HepG2 (cell line): ENCODE measurements around the gene KCND3. TPM values are rescaled to one million over a fixed set of nuclear protein-coding genes. Genes with fewer than 3 reads are reported as not detected.

Experiments
- ATF3 ChIP-seq: sonication (generic); formaldehyde crosslinking; IDR thresholded peaks from 2 replicates; pipeline ENCODE4 v1.4.0; 2020; ENCODE audit warnings: missing genetic modification reagents
- DMAP1 ChIP-seq: IDR thresholded peaks from 2 replicates; pipeline ENCODE4 v1.6.1; 2016
- JUNB ChIP-seq: sonication (generic); formaldehyde crosslinking; IDR thresholded peaks from 2 replicates; pipeline ENCODE4 v1.8.0; 2022; ENCODE audit warnings: missing genetic modification reagents, mild to moderate bottlenecking, borderline replicate concordance
- KAT7 ChIP-seq: IDR thresholded peaks from 2 replicates; pipeline ENCODE4 v1.6.1; 2018; ENCODE audit warnings: borderline replicate concordance, missing compliant biosample characterization
- RFXANK ChIP-seq: IDR thresholded peaks from 2 replicates; pipeline ENCODE4 v1.6.1; 2016
- SMAD3 ChIP-seq: sonication (generic); formaldehyde crosslinking; IDR thresholded peaks from 2 replicates; pipeline ENCODE4 v1.4.0; 2020; ENCODE audit warnings: missing genetic modification reagents
- SP4 ChIP-seq: sonication (generic); formaldehyde crosslinking; IDR thresholded peaks from 2 replicates; pipeline ENCODE4 v1.8.1; 2023; ENCODE audit warnings: mild to moderate bottlenecking, missing genetic modification reagents
- TARDBP ChIP-seq: sonication (generic); formaldehyde crosslinking; IDR thresholded peaks from 2 replicates; pipeline ENCODE4 v1.8.0; 2022; ENCODE audit warnings: mild to moderate bottlenecking, missing genetic modification reagents
- TBX3 ChIP-seq: fragments of 450-650 bp; IDR thresholded peaks from 2 replicates; pipeline ENCODE4 v1.6.1; 2017; ENCODE audit warnings: antibody characterized with exemption, mild to moderate bottlenecking, inconsistent platforms, borderline replicate concordance
- THAP7 ChIP-seq: sonication (generic); formaldehyde crosslinking; IDR thresholded peaks from 2 replicates; pipeline ENCODE4 v1.8.1; 2023; ENCODE audit warnings: mild to moderate bottlenecking, missing genetic modification reagents
- YEATS2 ChIP-seq: sonication (generic); formaldehyde crosslinking; IDR thresholded peaks from 2 replicates; pipeline ENCODE4 v1.4.0; 2020; ENCODE audit warnings: missing genetic modification reagents, borderline replicate concordance
- ZBTB39 ChIP-seq: sonication (generic); formaldehyde crosslinking; IDR thresholded peaks from 2 replicates; pipeline ENCODE4 v1.5.0; 2020; ENCODE audit warnings: missing genetic modification reagents
- ZFY ChIP-seq: sonication (generic); formaldehyde crosslinking; IDR thresholded peaks from 2 replicates; pipeline ENCODE4 v1.4.0; 2020; ENCODE audit warnings: missing genetic modification reagents
- ZNF180 ChIP-seq: sonication (generic); formaldehyde crosslinking; IDR thresholded peaks from 2 replicates; pipeline ENCODE4 v1.4.0; 2020; ENCODE audit warnings: low read depth, missing genetic modification reagents, borderline replicate concordance
- ZNF383 ChIP-seq: sonication (generic); formaldehyde crosslinking; IDR thresholded peaks from 2 replicates; pipeline ENCODE4 v1.4.0; 2020; ENCODE audit warnings: missing genetic modification reagents, mild to moderate bottlenecking, borderline replicate concordance
- ZNF558 ChIP-seq: sonication (generic); formaldehyde crosslinking; IDR thresholded peaks from 2 replicates; pipeline ENCODE4 v1.9.0; 2022; ENCODE audit warnings: mild to moderate bottlenecking, missing genetic modification reagents, borderline replicate concordance
- ZNF614 ChIP-seq: IDR thresholded peaks from 2 replicates; pipeline ENCODE4 v1.6.1; 2018; ENCODE audit warnings: missing biosample characterization, missing genetic modification reagents, inconsistent platforms, borderline replicate concordance
- ZNF878 ChIP-seq: sonication (generic); formaldehyde crosslinking; IDR thresholded peaks from 2 replicates; pipeline ENCODE4 v1.8.1; 2023; ENCODE audit warnings: mild to moderate bottlenecking, missing genetic modification reagents, moderate library complexity
- polyA plus RNA-seq, 8 experiments: library from polyadenylated mRNA; depleted of rRNA in 3 of 8; stranded (reverse) in 7 of 8; unstranded in 1 of 8; fragments of >200 nt; fragmentation: Illumina TruSeq in 4 of 8; extraction: Trizol in 4 of 8; gene quantifications; 2 replicates each; pipeline versions ENCODE4 v1.2.1 to v1.2.3, GENCODE V29; 2011 to 2016; ENCODE audit warnings: low read depth in 4 of 8, missing spikeins in 1 of 8, mixed read lengths in 1 of 8; ENCODE audit not compliant: insufficient read depth in 1 of 8
- total RNA-seq, 5 experiments: library from RNA; depleted of rRNA; stranded (reverse); fragments of >200 nt; fragmentation: Illumina TruSeq; extraction: Trizol; gene quantifications; 2 replicates each; pipeline ENCODE4 v1.2.3, GENCODE V29; 2016; ENCODE audit warnings: low read depth in 1 of 5
- TF ChIP-seq, protein P1 (sequence below): sonication (generic); formaldehyde crosslinking; IDR thresholded peaks from 2 replicates; pipeline ENCODE4 v1.4.0; 2020; ENCODE audit warnings: missing genetic modification reagents
- TF ChIP-seq, protein P2 (sequence below): sonication (generic); formaldehyde crosslinking; IDR thresholded peaks from 2 replicates; pipeline ENCODE4 v1.4.0; 2020; ENCODE audit warnings: missing genetic modification reagents, borderline replicate concordance

Gene KCND3
- total and polyA plus RNA-seq, 2 of the 13 experiments (the other 11 are each of a cell fraction or from before 2014, with no cell fraction given), result 0.04 TPM; not detected in 1

DNA sequence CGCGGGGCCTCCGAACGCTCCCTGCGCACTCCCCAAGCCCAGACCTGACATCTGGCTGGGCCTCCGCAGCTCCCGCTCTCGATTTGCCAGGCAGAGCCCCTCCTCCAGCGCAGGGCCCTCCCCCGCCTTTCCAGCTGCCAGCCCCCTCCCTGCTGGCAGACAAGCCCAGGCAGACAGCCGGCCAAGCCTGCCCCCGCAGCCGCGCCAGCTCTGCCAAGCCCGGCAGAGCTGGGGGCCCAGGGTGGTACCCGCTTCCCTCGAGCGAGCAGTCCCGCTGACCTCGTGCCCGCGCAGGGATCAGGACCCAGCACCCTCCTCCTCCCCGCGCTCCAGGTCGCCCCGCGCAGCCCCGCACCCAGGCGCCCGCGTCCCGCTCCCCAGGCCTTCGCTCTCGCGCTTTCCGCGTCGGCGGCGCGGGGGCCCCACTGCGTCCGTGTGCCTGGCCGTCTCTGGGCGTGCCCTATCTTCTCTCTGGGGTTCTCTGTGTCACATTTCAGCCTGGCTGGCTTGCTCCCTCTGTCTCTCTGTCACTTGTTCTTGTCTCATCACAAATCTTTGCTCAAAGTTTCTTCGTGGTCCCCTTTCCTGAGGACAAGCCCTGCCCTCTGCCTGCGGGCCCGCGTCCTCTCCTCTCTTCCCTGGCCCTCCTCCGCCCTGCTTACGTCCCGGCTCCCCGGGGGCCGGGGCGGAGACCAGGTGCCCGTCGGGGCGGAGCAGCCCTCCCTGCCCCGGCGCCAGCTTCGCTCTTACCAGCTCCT, 250.9 kb downstream of the KCND3 start (continued):
- TF ChIP-seq SP4 (CRISPR knock-in tag) (no peak; the same call in 1 of the 2 replicates), ZNF878 (CRISPR knock-in tag) (0 out of 2 replicates have a peak, but pooled peaks have one; percentile 59), ZNF614 (CRISPR knock-in tag) (no peak), THAP7 (no peak), ZNF180 (CRISPR knock-in tag) (no peak), ZBTB39 (CRISPR knock-in tag) (0 out of 2 replicates have a peak, but pooled peaks have one; percentile 29), DMAP1 (no peak), ZNF558 (CRISPR knock-in tag) (no peak; the same call in 1 of the 2 replicates), TBX3 (no peak), YEATS2 (CRISPR knock-in tag) (no peak), ZNF383 (CRISPR knock-in tag) (0 out of 2 replicates have a peak, but pooled peaks have one; percentile 1), JUNB (0 out of 2 replicates have a peak, but pooled peaks have one; percentile 11), TARDBP (CRISPR knock-in tag) (peak; percentile 37; the same call in 1 of the 2 replicates), ZFY (peak; percentile 56), SMAD3 (CRISPR knock-in tag) (no peak), KAT7 (CRISPR knock-in tag) (peak; percentile 51; the same call in 1 of the 2 replicates), RFXANK (CRISPR knock-in tag) (0 out of 2 replicates have a peak, but pooled peaks have one; percentile 10), ATF3 (CRISPR knock-in tag) (0 out of 2 replicates have a peak, but pooled peaks have one; percentile 11)
- TF ChIP-seq, protein P1, sequence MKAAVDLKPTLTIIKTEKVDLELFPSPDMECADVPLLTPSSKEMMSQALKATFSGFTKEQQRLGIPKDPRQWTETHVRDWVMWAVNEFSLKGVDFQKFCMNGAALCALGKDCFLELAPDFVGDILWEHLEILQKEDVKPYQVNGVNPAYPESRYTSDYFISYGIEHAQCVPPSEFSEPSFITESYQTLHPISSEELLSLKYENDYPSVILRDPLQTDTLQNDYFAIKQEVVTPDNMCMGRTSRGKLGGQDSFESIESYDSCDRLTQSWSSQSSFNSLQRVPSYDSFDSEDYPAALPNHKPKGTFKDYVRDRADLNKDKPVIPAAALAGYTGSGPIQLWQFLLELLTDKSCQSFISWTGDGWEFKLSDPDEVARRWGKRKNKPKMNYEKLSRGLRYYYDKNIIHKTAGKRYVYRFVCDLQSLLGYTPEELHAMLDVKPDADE (CRISPR knock-in tag), result no peak
- TF ChIP-seq, protein P2, sequence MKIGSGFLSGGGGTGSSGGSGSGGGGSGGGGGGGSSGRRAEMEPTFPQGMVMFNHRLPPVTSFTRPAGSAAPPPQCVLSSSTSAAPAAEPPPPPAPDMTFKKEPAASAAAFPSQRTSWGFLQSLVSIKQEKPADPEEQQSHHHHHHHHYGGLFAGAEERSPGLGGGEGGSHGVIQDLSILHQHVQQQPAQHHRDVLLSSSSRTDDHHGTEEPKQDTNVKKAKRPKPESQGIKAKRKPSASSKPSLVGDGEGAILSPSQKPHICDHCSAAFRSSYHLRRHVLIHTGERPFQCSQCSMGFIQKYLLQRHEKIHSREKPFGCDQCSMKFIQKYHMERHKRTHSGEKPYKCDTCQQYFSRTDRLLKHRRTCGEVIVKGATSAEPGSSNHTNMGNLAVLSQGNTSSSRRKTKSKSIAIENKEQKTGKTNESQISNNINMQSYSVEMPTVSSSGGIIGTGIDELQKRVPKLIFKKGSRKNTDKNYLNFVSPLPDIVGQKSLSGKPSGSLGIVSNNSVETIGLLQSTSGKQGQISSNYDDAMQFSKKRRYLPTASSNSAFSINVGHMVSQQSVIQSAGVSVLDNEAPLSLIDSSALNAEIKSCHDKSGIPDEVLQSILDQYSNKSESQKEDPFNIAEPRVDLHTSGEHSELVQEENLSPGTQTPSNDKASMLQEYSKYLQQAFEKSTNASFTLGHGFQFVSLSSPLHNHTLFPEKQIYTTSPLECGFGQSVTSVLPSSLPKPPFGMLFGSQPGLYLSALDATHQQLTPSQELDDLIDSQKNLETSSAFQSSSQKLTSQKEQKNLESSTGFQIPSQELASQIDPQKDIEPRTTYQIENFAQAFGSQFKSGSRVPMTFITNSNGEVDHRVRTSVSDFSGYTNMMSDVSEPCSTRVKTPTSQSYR (CRISPR knock-in tag), result 0 out of 2 replicates have a peak, but pooled peaks have one; percentile 28
